Measurements from ENCODE around the gene AGAP2. TPM values are rescaled to one million over a fixed set of nuclear protein-coding genes. Genes with fewer than 3 reads are reported as not detected.

Gene AGAP2
- total and polyA plus RNA-seq, 9 of the 15 experiments (the other 6 are each of a cell fraction or from before 2014, with no cell fraction given) = 0.04 to 0.77 (median 0.28) TPM; not detected in 1

DNA sequence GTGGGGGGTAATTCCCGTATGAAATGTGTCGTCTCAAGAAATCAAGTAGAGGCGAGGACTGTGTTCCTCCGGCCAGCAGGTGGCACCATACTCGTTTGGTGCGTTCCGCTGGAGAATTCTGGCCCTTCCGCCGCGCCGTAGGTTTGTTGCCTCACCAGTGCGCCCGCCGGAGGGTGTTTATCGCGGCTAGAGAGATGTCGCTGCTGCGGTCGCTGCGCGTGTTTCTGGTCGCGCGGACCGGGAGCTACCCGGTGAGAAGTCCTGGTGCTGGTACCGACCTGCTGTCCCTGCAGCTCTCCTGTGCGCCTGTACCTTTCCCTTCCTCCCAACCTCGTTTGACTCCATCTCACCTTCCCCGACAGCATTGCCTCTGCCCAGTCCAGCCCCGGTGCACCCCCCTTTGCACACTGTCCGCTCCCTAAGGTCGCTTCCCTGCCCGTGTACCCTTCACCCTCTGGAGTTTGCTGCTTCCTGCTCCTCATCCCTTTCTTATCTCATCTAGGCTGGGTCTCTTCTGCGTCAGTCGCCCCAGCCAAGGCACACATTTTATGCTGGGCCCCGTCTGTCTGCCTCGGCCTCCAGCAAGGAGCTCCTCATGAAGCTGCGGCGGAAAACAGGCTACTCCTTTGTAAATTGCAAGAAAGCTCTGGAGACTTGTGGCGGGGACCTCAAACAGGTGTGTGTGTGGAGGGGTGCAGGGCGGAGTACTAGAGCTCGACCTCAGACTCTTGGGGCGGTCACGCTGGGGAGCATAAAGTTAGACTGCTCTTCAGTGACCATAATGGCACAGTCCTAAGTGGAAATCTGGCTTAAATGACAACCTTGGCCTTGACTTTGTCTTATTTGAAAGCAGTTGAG is 44.3 kb upstream of the AGAP2 start, which contains the start of gene TSFM (continued):
- TF ChIP-seq, protein P1, sequence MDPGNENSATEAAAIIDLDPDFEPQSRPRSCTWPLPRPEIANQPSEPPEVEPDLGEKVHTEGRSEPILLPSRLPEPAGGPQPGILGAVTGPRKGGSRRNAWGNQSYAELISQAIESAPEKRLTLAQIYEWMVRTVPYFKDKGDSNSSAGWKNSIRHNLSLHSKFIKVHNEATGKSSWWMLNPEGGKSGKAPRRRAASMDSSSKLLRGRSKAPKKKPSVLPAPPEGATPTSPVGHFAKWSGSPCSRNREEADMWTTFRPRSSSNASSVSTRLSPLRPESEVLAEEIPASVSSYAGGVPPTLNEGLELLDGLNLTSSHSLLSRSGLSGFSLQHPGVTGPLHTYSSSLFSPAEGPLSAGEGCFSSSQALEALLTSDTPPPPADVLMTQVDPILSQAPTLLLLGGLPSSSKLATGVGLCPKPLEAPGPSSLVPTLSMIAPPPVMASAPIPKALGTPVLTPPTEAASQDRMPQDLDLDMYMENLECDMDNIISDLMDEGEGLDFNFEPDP (CRISPR knock-in tag; IDR thresholded peaks at IDR 0.05) = no peak
- TF ChIP-seq COPS2 (conservative IDR thresholded peaks at IDR 0.05) (no peak), RBM17 (IDR thresholded peaks at IDR 0.05; ENCODE audit: borderline replicate concordance, low read depth, low read length) (no peak), MYBL2 (IDR thresholded peaks at IDR 0.05; ENCODE audit: low read depth) (no peak), MYBL2 (CRISPR knock-in tag; IDR thresholded peaks at IDR 0.05; ENCODE audit: borderline replicate concordance) (no peak), ARID1B (IDR thresholded peaks at IDR 0.05) (peak; percentile 59), ZNF408 (CRISPR knock-in tag; IDR thresholded peaks at IDR 0.05; ENCODE audit: low read depth) (no peak), SMAD4 (CRISPR knock-in tag; conservative IDR thresholded peaks at IDR 0.05) (peak; percentile 21; the same call in 1 of the 2 replicates), HDAC2 (IDR thresholded peaks at IDR 0.05) (peak; percentile 86), PRPF4 (IDR thresholded peaks at IDR 0.05; ENCODE audit: insufficient read depth, low read depth, low read length, poor library complexity, severe bottlenecking) (no peak), ZNF444 (CRISPR knock-in tag; IDR thresholded peaks at IDR 0.05) (no peak), TAF7 (tag; IDR thresholded peaks at IDR 0.05) (peak; percentile 80), ZFPM2 (CRISPR knock-in tag; IDR thresholded peaks at IDR 0.05) (no peak), KDM1A (IDR thresholded peaks at IDR 0.05) (no peak), POLR2A (conservative IDR thresholded peaks at IDR 0.05) (peak; percentile 97), RBFOX2 (IDR thresholded peaks at IDR 0.05; ENCODE audit: low read depth, low read length) (peak; percentile 94)
- TF ChIP-seq, protein P2, sequence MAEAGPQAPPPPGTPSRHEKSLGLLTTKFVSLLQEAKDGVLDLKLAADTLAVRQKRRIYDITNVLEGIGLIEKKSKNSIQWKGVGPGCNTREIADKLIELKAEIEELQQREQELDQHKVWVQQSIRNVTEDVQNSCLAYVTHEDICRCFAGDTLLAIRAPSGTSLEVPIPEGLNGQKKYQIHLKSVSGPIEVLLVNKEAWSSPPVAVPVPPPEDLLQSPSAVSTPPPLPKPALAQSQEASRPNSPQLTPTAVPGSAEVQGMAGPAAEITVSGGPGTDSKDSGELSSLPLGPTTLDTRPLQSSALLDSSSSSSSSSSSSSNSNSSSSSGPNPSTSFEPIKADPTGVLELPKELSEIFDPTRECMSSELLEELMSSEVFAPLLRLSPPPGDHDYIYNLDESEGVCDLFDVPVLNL (CRISPR knock-in tag; IDR thresholded peaks at IDR 0.05; ENCODE audit: low read depth) = peak; percentile 29; the same call in 1 of the 2 replicates
- TF ChIP-seq, protein P3, sequence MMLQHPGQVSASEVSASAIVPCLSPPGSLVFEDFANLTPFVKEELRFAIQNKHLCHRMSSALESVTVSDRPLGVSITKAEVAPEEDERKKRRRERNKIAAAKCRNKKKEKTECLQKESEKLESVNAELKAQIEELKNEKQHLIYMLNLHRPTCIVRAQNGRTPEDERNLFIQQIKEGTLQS (IDR thresholded peaks at IDR 0.05) = peak; percentile 91
- TF ChIP-seq, protein P3 (CRISPR knock-in tag; conservative IDR thresholded peaks at IDR 0.05) = peak; percentile 82; the same call in 1 of the 2 replicates
- TF ChIP-seq, protein P4, sequence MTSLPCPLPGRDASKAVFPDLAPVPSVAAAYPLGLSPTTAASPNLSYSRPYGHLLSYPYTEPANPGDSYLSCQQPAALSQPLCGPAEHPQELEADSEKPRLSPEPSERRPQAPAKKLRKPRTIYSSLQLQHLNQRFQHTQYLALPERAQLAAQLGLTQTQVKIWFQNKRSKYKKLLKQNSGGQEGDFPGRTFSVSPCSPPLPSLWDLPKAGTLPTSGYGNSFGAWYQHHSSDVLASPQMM (CRISPR knock-in tag; IDR thresholded peaks at IDR 0.05) = no peak
- TF ChIP-seq, protein P5, sequence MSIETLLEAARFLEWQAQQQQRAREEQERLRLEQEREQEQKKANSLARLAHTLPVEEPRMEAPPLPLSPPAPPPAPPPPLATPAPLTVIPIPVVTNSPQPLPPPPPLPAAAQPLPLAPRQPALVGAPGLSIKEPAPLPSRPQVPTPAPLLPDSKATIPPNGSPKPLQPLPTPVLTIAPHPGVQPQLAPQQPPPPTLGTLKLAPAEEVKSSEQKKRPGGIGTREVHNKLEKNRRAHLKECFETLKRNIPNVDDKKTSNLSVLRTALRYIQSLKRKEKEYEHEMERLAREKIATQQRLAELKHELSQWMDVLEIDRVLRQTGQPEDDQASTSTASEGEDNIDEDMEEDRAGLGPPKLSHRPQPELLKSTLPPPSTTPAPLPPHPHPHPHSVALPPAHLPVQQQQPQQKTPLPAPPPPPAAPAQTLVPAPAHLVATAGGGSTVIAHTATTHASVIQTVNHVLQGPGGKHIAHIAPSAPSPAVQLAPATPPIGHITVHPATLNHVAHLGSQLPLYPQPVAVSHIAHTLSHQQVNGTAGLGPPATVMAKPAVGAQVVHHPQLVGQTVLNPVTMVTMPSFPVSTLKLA (conservative IDR thresholded peaks at IDR 0.05) = peak; percentile 93 to 98
